ENCODE data around the gene ZNF804B.

Gene ZNF804B

GRCh38 chr7:89160107-89160506, 400.6 kb downstream of the ZNF804B start:
- no peak for TF ChIP-seq RARB (CRISPR knock-in tag; IDR thresholded peaks at IDR 0.05)
- no peak for TF ChIP-seq CREB5 (CRISPR knock-in tag; IDR thresholded peaks at IDR 0.05; ENCODE audit: low read depth)
- no peak for TF ChIP-seq ZNF70 (CRISPR knock-in tag; IDR thresholded peaks at IDR 0.05)
- TF ChIP-seq CSDC2 (CRISPR knock-in tag; IDR thresholded peaks at IDR 0.05), result no peak
- TF ChIP-seq PATZ1 (CRISPR knock-in tag; IDR thresholded peaks at IDR 0.05; ENCODE audit: borderline replicate concordance), result no peak
- no peak for TF ChIP-seq OSR1 (CRISPR knock-in tag; IDR thresholded peaks at IDR 0.05)
- no peak for TF ChIP-seq TOX (CRISPR knock-in tag; IDR thresholded peaks at IDR 0.05; ENCODE audit: borderline replicate concordance)
- TF ChIP-seq POU6F1 (CRISPR knock-in tag; IDR thresholded peaks at IDR 0.05; ENCODE audit: borderline replicate concordance, low read depth), result no peak
- no peak for TF ChIP-seq ZC3H10 (CRISPR knock-in tag; IDR thresholded peaks at IDR 0.05)
- TF ChIP-seq ISL1 (CRISPR knock-in tag; IDR thresholded peaks at IDR 0.05), result no peak
- no peak for TF ChIP-seq ZFP30 (CRISPR knock-in tag; IDR thresholded peaks at IDR 0.05)
- TF ChIP-seq GLIS3 (CRISPR knock-in tag; IDR thresholded peaks at IDR 0.05), result no peak
- no peak for ATAC-seq

- no peak for ATAC-seq
- TF ChIP-seq CSRNP3 (CRISPR knock-in tag; IDR thresholded peaks at IDR 0.05) (no peak), ISL1 (CRISPR knock-in tag; IDR thresholded peaks at IDR 0.05) (no peak), ZNF8 (CRISPR knock-in tag; IDR thresholded peaks at IDR 0.05) (no peak), BACH2 (CRISPR knock-in tag; IDR thresholded peaks at IDR 0.05; ENCODE audit: borderline replicate concordance) (no peak), OSR1 (CRISPR knock-in tag; IDR thresholded peaks at IDR 0.05) (no peak), ZC3H10 (CRISPR knock-in tag; IDR thresholded peaks at IDR 0.05) (no peak), TCF4 (CRISPR knock-in tag; IDR thresholded peaks at IDR 0.05; ENCODE audit: borderline replicate concordance) (no peak), TOX (CRISPR knock-in tag; IDR thresholded peaks at IDR 0.05; ENCODE audit: borderline replicate concordance) (no peak)
Observed at GRCh38 chr7:89165421-89165820, 405.9 kb downstream of the ZNF804B start.

- no peak for TF ChIP-seq CSRNP3 (CRISPR knock-in tag; IDR thresholded peaks at IDR 0.05)
- no peak for TF ChIP-seq TSHZ2 (CRISPR knock-in tag; IDR thresholded peaks at IDR 0.05)
- TF ChIP-seq CREB5 (CRISPR knock-in tag; IDR thresholded peaks at IDR 0.05; ENCODE audit: low read depth), result no peak
- TF ChIP-seq ESRRG (CRISPR knock-in tag; IDR thresholded peaks at IDR 0.05), result no peak
- no peak for TF ChIP-seq SNAI2 (CRISPR knock-in tag; IDR thresholded peaks at IDR 0.05)
- no peak for TF ChIP-seq ZFP30 (CRISPR knock-in tag; IDR thresholded peaks at IDR 0.05)
- no peak for TF ChIP-seq ZNF8 (CRISPR knock-in tag; IDR thresholded peaks at IDR 0.05)
- TF ChIP-seq OSR1 (CRISPR knock-in tag; IDR thresholded peaks at IDR 0.05), result no peak
- no peak for TF ChIP-seq ZC3H10 (CRISPR knock-in tag; IDR thresholded peaks at IDR 0.05)
- TF ChIP-seq ZNF565 (CRISPR knock-in tag; conservative IDR thresholded peaks at IDR 0.05; ENCODE audit: low read depth), result no peak
- no peak for TF ChIP-seq ZNF70 (CRISPR knock-in tag; IDR thresholded peaks at IDR 0.05)
- TF ChIP-seq TCF4 (CRISPR knock-in tag; IDR thresholded peaks at IDR 0.05; ENCODE audit: borderline replicate concordance), result no peak
- ATAC-seq, result no peak
Observed at GRCh38 chr7:89170628-89171027, 411.1 kb downstream of the ZNF804B start.

Data from SK-N-SH treated with all-trans-retinoic acid at 6 μM for 48 hours (cell line).